Choroid plexus epithelial cell (primary cell): ENCODE results near the gene CEACAM18.

Source experiments
- DNase-seq: peaks from one replicate; pipeline ENCODE4 v3.0.0-alpha.2; 2010; ENCODE audit warnings: low read depth
- H3K4me3 ChIP-seq: 2 replicates; pipeline ENCODE4 v1.5.1; 2011; ENCODE audit warnings: low read depth, mild to moderate bottlenecking, control low read depth, low read length, moderate library complexity
- TF ChIP-seq, protein P1 (sequence below): conservative IDR thresholded peaks from 2 replicates; pipeline ENCODE4 v1.5.1; 2011; ENCODE audit warnings: low read depth, mild to moderate bottlenecking, control low read depth, inconsistent platforms, low read length, moderate library complexity

CEACAM18 gene

DNA sequence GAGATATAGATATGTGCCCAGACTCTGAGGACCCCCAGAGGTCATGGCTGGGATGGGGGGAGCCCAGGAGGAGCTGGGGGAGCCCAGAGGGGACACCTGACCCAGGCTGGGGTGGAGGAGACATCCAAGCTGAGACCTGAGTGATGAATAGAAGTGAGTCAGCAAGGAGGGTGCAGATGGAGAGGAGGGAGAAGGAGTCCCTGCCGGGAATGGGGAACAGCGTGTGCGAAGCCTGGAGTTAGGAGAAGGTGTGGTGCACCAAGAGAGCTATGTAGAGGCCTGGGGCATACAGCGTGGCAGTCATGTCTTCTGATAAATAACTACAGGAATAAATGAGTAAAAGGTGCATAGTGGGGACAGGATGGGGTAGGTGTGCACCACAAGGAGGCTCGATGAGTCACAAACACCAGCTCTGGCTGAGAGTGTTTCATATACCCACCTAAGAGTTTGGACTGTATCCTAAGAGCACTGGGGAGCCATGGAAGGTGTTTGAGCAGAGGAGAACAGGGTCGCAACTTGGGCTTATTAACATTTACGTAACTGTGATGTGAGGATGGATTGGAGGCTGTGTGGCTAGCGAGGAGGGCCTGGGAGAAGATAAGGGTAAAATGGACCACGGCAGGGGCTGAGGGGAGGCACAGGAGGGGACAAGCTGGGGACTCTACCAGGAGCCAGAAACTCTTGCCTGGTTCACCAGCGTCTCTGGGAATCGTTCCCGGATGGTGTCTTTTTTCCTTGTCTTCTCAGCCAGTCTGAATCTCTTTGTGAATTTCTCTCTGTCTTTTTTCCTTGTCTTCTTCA is 1.4 kb downstream of the CEACAM18 start:
- DNase-seq: no peak
- H3K4me3 ChIP-seq: no peak overlapping the region
- TF ChIP-seq, protein P1, sequence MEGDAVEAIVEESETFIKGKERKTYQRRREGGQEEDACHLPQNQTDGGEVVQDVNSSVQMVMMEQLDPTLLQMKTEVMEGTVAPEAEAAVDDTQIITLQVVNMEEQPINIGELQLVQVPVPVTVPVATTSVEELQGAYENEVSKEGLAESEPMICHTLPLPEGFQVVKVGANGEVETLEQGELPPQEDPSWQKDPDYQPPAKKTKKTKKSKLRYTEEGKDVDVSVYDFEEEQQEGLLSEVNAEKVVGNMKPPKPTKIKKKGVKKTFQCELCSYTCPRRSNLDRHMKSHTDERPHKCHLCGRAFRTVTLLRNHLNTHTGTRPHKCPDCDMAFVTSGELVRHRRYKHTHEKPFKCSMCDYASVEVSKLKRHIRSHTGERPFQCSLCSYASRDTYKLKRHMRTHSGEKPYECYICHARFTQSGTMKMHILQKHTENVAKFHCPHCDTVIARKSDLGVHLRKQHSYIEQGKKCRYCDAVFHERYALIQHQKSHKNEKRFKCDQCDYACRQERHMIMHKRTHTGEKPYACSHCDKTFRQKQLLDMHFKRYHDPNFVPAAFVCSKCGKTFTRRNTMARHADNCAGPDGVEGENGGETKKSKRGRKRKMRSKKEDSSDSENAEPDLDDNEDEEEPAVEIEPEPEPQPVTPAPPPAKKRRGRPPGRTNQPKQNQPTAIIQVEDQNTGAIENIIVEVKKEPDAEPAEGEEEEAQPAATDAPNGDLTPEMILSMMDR: no peak

DNA sequence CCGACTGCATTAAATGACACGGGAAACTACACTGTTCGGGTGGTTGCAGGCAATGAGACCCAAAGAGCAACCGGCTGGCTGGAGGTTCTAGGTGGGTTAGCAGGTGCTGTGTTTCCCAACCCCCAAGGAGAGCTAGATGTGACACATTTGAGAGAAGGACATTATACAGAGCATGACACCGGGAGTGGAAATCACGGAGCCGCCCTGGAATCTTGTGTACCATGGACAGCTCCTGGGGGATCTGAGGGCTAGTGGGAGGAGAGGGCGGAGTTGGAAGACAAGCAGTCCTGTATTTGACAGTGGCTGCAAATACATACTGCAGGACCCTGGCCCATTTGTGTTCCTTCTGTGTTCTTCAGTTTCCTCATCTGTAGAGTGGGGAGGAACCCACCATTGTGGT is 2.3 kb downstream of the CEACAM18 start:
- no peak overlapping the region for H3K4me3 ChIP-seq
- TF ChIP-seq, protein P1: no peak
- DNase-seq: peak; percentile 20

DNA sequence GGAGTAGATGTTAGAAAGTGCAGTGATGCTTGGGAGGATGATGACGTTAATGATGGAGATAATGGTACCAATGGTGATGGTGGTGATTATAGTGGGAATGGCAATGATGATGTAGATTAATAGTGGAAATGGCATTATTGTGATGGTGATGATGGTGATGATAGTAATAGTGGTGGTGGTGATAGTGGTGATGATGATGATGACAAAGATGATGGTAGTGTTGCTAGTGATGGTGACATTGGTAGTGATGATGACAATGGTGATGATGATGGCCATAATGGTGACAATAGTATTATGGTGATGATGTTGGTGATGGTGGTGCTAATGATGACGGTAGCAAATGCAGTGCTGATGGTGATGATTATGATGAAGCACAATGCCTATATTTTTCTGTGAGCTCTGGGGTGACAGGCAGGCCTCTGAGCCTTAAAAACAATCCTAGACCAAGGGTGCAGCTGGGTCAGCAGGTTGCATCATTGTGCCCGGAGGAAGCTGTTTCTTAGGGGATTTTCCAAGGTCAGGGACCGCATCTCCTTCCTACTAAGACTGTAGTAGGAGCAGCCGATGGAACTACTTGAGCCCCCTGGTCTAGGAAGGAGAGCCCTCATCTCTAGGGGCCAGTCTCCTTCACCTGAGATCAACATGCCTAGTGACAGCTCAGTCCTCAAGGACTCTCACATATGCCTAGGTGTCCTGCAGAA is 7.8 kb downstream of the CEACAM18 start:
- H3K4me3 ChIP-seq: no peak overlapping the region
- no peak for DNase-seq
- TF ChIP-seq, protein P1: no peak

DNA sequence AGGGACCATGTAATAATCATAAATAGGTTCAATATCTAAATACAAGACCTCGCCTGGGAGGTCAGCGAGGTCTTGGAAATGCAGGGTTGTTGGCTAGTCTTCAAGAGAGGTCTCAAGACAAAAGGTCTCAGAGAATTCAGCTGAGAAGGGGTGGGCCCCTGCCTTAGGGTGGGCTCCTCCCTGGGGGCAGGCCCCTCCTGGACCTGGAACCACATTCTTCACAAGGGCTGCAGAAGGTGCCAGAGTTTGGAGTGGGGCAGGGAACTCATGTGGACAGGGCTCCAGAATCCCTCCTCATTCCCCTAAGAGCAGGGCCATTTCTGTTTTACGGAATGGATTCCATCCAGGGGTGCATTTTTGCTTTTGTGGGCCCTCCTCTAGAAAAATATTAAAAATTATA is 10.2 kb downstream of the CEACAM18 start:
- TF ChIP-seq, protein P1: no peak
- no peak for DNase-seq
- H3K4me3 ChIP-seq: no peak overlapping the region

DNA sequence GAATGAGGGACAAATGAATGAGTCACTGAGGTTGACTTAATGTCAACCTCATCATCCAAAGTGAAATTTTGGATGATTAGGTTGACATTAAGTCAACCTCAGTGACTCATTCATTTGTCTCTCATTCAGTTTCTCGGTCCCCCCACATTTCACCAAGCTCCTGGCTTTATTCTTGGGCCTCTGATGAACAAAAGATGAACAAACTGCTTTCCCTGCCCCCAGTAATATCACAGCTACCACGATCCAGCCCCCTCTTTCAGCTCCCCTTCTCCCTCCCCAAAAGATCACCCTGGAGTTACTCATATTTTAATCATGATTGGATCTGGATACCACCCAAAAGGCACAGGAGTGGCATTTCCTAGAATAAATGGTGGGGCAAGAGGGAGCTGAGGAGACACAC is 10.8 kb downstream of the CEACAM18 start:
- TF ChIP-seq, protein P1: no peak
- no peak for DNase-seq
- H3K4me3 ChIP-seq: no peak overlapping the region

DNA sequence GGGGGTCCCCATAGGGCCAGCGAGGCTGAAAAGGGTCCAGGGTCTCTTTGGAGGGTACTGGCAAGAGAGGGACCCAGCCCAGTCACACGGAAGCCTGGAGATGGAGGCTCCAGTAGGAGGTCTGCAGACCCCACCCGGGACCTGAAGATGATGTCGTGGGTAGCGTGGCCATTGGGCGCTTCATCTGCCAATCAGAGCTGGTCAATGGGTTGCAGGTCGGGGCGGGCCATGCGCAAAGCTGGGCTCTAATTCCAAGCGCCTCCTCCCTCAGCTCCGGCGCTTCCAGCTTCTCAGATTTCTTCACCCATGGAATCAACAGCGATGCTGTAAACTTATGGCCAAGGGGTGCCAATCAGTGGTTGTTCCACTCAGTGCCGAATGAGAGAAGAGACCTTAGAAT is 12.3 kb downstream of the CEACAM18 start:
- TF ChIP-seq, protein P1: no peak
- H3K4me3 ChIP-seq: no peak overlapping the region
- no peak for DNase-seq
